Stimulated activated naive CD8-positive, alpha-beta T cell treated with anti-CD3 and anti-CD28 coated beads, Interleukin-15, amount 100 ng/mL, for 72 hours (primary cell): ENCODE measurements around the gene LLCFC1.

Source experiments
- ATAC-seq: fragments of 150-1000 bp; cut with Tn5 transposase; 2 replicates; pipeline ENCODE4 v1.10.0; 2021; ENCODE audit warnings: mild to moderate bottlenecking, moderate library complexity
- DNase-seq, 2 donors: peaks; one replicate each; pipeline ENCODE4 v3.0.0; 2021 to 2022
- H3K27ac Mint-ChIP-seq, 2 donors: one replicate each; pipeline ENCODE4 v1.8.0; 2022; ENCODE audit warnings: mild to moderate bottlenecking in 2 of 2, mixed read lengths in 2 of 2, moderate library complexity in 2 of 2
- H3K27me3 Mint-ChIP-seq: one replicate; pipeline ENCODE4 v1.8.0; 2022; ENCODE audit warnings: mixed read lengths
- H3K4me1 Mint-ChIP-seq: one replicate; pipeline ENCODE4 v1.8.0; 2022; ENCODE audit warnings: mild to moderate bottlenecking, mixed read lengths
- H3K4me3 Mint-ChIP-seq, 2 donors: one replicate each; pipeline ENCODE4 v1.8.0; 2022; ENCODE audit warnings: mild to moderate bottlenecking in 2 of 2, mixed read lengths in 2 of 2, moderate library complexity in 1 of 2
- H3K9me3 Mint-ChIP-seq, 2 donors: one replicate each; pipeline ENCODE4 v1.8.0; 2022; ENCODE audit warnings: mixed read lengths in 2 of 2

Gene LLCFC1

DNA sequence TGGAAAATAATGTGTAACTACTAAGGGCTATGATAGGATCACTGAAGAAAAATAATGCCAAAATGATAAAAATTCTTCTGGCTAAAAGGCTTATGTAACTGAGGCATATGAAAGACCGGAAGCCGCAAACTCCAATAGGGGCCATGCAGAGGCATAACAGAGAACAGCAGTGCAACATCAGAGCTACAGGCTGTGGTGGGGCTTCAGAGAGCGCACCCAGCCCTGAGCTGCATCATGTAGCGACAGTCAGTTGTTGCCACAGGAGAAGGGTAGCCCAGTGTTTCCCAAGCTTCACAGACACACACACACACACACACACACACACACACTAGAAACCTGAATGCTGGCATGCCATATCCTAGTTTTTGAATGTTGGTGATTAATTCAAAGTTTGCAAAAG, 9.3 kb downstream of the LLCFC1 start:
- ATAC-seq, result no peak
- Mint-ChIP-seq H3K27me3 (peaks cover 16% of the 10 kb centered on the region), H3K4me3 (no peak overlapping the region), H3K9me3 (peaks cover 0 to 2% of the 10 kb centered on the region in 2 donors), H3K27ac (no peak overlapping the region), H3K4me1 (no peaks in the 10 kb centered on the region)
- DNase-seq, result no peak

DNA sequence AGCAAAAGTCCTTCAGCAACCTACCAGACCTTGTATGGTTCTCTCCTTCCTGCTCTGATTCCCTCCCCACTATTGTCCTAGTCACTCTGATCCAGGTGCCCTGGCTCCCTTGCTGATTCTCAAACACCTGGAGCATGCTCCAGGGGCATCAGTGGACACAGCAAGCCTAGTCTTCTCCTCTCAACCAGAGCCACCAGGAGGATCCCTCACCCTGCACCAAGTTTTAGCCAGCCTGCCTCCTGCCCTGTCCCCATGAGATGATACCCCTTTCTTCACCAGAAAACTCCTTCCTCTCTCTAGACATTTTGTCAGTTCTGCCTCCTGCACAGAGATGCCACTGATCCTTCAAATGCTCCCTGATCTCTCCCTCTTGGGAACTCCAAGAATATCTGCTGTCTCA, 11.0 kb downstream of the LLCFC1 start:
- Mint-ChIP-seq H3K4me1 (no peaks in the 10 kb centered on the region), H3K27me3 (peaks cover 10% of the 10 kb centered on the region), H3K9me3 (peaks cover 10 to 13% of the 10 kb centered on the region in 2 donors), H3K4me3 (no peak overlapping the region), H3K27ac (no peak overlapping the region)
- ATAC-seq, result no peak
- no peak for DNase-seq

DNA sequence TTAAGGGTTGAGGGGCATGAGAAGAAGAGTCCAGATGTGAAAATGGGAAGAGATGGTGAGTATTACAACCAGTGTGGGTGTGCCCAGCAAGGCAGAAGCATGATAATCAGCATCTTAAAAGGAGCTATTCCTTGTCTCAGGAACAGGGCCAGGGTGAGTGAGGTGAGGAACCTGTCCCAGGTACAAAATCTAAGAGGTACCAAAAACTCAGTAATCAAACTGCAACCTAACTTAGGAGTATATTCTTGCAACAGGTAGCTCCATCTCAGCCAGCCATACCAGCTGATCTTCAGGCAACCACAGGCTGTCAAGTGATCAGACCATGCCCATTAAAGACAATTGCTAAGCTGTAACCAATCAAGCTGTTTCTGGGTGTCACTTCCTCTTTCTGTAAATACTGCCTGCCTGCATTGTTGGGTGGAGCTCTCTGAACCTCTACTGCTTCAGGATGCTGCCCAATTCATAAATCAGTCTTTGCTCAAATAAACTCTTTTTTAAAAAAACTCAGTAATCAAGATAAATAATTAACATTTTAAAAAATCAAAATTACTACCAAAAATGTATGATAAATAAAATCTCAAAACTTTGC, 15.5 kb downstream of the LLCFC1 start:
- Mint-ChIP-seq H3K9me3 (peaks cover 25 to 32% of the 10 kb centered on the region in 2 donors), H3K4me3 (no peak overlapping the region), H3K4me1 (no peaks in the 10 kb centered on the region), H3K27ac (no peak overlapping the region), H3K27me3 (peaks cover 13% of the 10 kb centered on the region)
- no peak for DNase-seq
- no peak for ATAC-seq

DNA sequence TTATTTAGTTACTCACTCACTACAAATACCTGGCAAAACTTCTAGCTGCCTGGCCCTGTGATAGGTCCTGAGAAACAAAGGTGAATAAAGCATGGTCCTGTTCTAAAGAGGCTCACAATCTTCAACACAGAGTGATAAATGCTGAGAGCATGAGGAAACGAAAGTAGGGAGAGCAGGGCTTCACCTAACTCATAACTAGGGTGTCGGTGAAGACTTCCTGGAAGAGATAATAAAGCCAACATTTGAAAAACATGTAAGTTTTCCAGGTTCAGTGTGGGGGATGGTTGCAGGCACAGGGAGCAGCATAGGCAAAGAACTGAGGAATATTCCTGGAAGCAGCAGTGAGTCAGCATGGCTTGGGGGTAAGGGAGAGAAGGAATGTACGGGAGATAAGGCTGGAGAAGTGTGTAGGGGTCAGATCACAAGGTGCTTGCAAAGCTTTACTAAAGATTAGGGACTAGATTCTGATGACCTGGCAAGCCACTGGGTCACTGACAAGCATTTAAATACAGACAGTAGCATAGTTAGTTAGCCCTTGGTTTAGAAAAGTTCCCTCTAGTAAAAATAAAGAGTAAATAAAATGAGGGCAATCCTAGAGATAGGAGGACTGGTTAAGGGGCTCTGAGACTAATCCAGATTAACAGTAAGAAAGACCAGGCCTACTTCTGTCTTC, 17.8 kb downstream of the LLCFC1 start:
- Mint-ChIP-seq H3K4me1 (no peaks in the 10 kb centered on the region), H3K4me3 (no peak overlapping the region), H3K27ac (peak overlapping the region in 1 of 2 donors; percentile 16), H3K27me3 (peaks cover 17% of the 10 kb centered on the region), H3K9me3 (peaks cover 25 to 32% of the 10 kb centered on the region in 2 donors)
- ATAC-seq (no peak), DNase-seq (no peak)

DNA sequence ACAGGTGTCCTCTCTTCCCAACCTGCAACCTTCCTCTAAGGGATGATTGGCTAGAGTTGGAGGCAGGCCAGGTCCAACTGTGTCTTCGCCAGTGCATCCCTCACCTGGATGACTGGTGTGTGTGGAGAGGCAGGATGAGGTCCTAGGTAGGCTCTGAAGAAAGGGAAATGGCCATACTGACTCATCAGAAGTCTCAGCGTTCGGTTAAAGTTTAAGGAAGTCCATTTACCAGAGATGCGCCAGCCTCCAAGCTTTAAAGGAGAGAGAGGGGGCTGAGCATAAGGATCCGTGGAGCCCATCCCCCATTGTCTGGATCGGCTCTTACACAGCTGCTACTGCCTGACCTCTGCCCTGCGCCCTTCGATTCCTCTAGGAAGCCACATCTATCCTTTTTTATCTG, 18.4 kb downstream of the LLCFC1 start:
- ATAC-seq (no peak), DNase-seq (no peak)
- Mint-ChIP-seq H3K4me3 (no peak overlapping the region), H3K9me3 (peaks cover 25 to 32% of the 10 kb centered on the region in 2 donors), H3K27ac (no peak overlapping the region), H3K27me3 (peaks cover 17% of the 10 kb centered on the region), H3K4me1 (no peaks in the 10 kb centered on the region)

DNA sequence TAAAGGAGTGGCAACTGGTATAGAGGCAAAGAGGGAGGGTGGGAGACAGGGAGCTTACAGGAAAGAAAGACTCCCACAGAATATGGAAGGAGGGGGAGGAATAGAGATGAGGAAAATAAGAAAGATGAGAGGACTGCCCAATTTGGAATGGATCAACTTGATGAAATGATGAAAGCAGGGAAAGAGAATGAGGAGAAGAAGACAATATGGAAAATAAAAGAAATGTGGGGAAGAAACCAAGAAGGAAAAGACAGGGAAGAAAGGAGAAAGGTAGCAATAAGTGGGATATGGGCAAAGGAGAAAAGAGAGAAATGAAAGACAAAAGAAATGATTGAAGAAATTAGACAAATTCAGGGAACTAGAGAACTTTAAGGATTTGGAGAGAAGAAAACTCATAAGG, 19.9 kb downstream of the LLCFC1 start:
- ATAC-seq, result no peak
- Mint-ChIP-seq H3K4me1 (no peaks in the 10 kb centered on the region), H3K4me3 (no peak overlapping the region), H3K27ac (no peak overlapping the region), H3K9me3 (peaks cover 19 to 23% of the 10 kb centered on the region in 2 donors), H3K27me3 (peaks cover 17% of the 10 kb centered on the region)
- DNase-seq, result no peak

DNA sequence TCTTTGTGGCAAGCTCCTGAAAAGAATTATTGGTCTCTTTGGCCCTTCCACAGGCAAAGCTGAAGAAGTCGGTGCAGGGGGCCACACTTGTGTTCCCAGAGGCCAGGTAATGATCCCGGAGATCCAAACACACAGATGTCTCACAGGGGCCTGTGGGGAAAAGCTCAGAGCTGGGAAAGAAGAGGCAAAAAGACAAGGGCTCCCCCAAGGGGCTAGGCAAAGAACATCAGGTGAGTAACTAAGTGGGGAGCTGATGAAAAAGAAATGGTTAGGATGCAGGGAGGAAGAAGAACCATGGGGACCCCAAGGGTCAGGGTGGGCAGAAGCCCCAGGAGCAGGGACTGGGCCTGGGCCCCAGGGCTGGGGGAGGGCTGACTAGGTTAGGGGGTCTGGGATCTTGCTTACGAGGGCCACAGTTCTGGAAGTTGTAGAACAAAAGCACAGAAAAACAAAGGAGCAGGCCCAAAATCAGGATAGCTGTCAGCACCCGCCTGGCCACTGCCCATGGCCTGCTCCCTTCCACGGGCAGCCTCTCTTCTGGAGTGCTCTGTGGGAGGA, 21.8 kb downstream of the LLCFC1 start:
- peaks cover 8 to 11% of the 10 kb centered on the region in 2 donors for H3K9me3 Mint-ChIP-seq
- peak overlapping the region; percentile 19 to 49 for H3K27ac Mint-ChIP-seq
- no peak for DNase-seq
- no peaks in the 10 kb centered on the region for H3K4me1 Mint-ChIP-seq
- ATAC-seq, result peak; percentile 28
- H3K27me3 Mint-ChIP-seq, result peaks cover 17% of the 10 kb centered on the region
- no peak overlapping the region for H3K4me3 Mint-ChIP-seq

DNA sequence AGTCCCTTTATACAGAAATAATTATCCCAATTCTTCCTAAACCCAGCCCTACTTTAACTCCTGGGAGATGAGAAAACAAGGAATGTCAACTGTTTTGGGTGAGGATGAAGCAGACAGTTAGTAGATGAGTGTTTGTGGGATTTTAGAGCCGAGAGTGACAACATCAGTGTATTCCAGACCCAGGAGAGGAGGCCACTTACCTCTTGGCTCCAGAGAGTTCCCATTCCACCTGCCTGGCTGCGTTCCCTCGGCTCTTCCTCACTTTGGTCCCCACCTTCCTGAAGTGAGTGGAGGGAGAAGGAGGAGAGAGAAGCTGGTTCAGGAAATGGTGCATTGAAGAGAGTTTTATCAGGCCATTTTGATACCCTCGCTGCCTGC, 22.3 kb downstream of the LLCFC1 start:
- H3K27me3 Mint-ChIP-seq, result peaks cover 17% of the 10 kb centered on the region
- no peaks in the 10 kb centered on the region for H3K4me1 Mint-ChIP-seq
- H3K9me3 Mint-ChIP-seq, result peaks cover 3 to 6% of the 10 kb centered on the region in 2 donors
- DNase-seq, result no peak
- H3K4me3 Mint-ChIP-seq, result no peak overlapping the region
- no peak for ATAC-seq
- H3K27ac Mint-ChIP-seq, result no peak overlapping the region

DNA sequence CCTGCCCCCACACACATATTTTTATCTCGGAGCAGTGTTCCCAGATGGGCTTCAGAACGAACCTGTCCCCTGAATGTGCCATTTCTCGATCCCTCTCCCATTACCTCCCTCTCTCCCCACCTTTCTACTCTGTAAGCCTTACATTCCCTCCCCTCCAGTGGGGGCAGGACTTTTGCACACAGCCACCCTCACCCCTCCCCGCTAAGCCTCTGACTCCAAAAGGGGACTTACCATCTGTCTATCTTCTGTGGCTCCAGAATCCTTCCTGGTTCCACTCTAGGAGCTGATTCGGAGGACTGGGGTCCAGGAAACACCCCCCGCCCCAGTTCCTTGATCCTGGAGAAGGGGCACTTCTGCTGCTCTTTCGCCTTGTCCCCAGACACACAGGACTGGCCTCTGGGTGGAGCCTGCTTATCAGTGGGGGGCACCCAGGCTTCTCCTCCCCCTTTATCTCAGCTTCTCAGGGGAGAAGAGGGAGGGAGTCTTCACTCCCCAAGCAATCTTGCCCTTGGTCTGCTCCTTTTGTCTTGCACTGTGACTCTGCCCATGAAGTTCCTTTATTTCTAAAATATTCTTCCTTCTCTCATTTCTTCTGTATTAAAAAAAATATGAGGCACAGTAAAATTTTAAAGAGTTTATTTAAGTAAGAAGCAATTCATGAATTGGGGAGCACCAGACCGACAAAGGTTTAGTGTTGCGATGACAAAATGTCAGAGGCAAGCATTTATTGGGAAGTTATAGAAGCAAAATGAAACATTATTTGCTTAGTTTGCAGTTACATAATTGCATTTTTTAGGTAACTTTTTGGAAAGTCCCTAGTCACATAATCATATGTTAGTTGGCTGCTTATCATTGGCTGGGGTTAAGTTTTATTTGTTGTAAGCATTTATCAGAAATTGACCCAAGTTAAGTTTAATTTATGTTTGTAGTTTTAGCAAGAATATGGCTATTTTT, 23.0 kb downstream of the LLCFC1 start, which contains the start of gene KEL:
KEL (minus strand) TSS at position 391 of the 954 bp plus-strand sequence; CDS start at position 234, 157 bp downstream.
- no peak for ATAC-seq
- peak within 1 kb of the TSS in 1 of 2 donors; percentile 19 for H3K27ac Mint-ChIP-seq
- peaks cover 17% of the 10 kb centered on the region for H3K27me3 Mint-ChIP-seq
- no peaks in the 10 kb centered on the region for H3K9me3 Mint-ChIP-seq
- H3K4me1 Mint-ChIP-seq, result no peaks in the 10 kb centered on the region
- no peak for DNase-seq
- no peak within 1 kb of the TSS for H3K4me3 Mint-ChIP-seq

DNA sequence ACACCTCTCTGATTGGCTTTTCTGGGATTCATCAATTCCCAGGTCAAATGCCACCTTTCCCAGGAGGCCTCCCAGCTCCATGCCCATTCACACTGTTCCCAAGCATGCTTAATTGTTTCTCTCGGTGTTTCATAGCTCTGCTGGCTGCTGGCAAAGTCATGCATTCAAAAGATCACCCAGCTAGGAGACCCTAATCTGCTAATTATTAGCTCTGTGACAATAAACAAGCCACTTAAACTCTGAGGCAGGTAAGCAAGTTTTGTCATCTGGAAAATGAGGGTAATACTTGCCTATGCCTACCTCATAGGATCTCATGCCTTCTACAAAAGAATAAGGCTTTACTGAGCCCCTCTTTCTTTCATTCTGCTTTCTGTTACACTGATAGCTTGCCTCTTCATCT, 23.7 kb downstream of the LLCFC1 start:
- H3K27ac Mint-ChIP-seq, result no peak overlapping the region
- H3K9me3 Mint-ChIP-seq, result no peaks in the 10 kb centered on the region
- H3K4me1 Mint-ChIP-seq, result no peaks in the 10 kb centered on the region
- no peak for ATAC-seq
- DNase-seq, result no peak
- no peak overlapping the region for H3K4me3 Mint-ChIP-seq
- H3K27me3 Mint-ChIP-seq, result peaks cover 23% of the 10 kb centered on the region

DNA sequence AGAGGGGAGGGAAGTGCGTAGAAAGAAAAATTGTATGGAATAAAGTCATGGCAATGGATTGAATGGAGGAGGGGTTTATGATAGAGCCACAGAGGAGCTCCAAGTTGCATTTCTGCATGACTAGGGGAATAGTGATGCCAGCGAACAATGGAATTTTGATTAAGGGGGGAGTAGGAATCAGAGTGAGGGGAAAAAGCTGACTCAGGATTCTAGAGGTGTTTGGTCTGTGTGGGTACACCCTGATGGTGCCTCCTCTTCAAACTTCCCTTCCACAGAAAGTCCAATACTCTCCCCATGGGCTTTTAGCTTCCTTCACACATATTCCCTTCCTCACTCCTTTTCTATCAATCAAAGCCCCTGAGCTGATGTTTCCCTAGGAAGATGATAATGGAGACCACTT, 24.7 kb downstream of the LLCFC1 start:
- DNase-seq, result no peak
- H3K4me1 Mint-ChIP-seq, result no peaks in the 10 kb centered on the region
- H3K27ac Mint-ChIP-seq, result no peak overlapping the region
- peaks cover 33% of the 10 kb centered on the region for H3K27me3 Mint-ChIP-seq
- ATAC-seq, result no peak
- no peaks in the 10 kb centered on the region for H3K9me3 Mint-ChIP-seq
- no peak overlapping the region for H3K4me3 Mint-ChIP-seq

DNA sequence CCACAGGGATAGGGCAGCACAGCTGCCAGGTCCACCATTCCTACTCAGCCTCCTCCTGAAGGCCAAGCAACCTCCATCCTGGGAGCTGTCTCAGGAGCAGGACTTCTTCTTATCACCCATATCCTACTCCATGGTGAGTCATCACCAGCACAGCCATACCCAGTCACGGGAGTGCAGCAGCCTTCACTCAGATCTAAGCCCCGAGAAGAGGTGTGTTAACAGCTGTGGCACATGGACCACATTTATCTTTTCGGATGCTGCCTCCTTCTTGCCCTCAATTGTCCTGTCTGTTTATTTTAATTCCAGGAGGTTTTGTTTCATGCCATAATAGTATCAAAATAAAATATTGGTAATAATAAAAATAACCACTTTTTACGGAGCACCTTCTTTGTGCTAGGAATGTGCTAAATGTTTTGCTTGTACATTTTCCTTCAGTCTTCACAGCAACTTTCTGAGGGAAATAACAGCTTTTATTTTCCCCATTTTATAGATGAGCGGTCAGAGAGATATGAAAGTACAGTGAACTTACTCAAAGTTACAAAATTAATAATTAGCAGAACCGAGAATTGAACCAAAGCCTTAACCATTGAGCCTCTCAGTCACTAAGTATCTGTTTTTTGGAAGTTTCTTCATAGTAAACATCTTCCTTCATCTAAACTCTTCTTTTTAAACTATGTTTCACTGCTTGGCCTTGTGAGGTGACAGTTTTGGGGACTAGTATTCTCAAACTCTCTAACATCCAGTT, 25.4 kb downstream of the LLCFC1 start:
- Mint-ChIP-seq H3K4me3 (no peak overlapping the region), H3K27me3 (peaks cover 37% of the 10 kb centered on the region), H3K4me1 (no peaks in the 10 kb centered on the region), H3K9me3 (no peaks in the 10 kb centered on the region), H3K27ac (no peak overlapping the region)
- no peak for ATAC-seq
- no peak for DNase-seq

DNA sequence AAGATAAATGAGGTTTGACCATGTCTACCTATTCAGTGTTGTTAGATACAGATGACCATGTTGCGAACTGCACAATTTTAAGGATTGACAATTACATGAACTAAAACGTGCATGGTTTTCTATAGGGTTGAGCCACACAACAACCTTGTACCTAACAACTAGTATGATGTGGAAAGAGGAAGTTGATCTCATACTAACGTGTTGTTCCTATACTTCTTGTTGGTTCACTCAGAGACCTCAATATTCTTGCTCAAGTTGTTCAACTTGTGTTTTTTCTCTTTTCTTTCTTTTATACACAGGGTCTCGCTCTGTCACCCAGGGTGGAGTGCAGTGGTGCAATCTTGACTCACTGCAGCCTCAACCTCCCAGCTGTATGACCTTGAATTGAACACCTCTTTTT, 28.9 kb downstream of the LLCFC1 start:
- no peak for ATAC-seq
- Mint-ChIP-seq H3K4me1 (no peaks in the 10 kb centered on the region), H3K27me3 (peaks cover 47% of the 10 kb centered on the region), H3K4me3 (no peak overlapping the region), H3K9me3 (no peaks in the 10 kb centered on the region), H3K27ac (no peak overlapping the region)
- DNase-seq, result no peak

DNA sequence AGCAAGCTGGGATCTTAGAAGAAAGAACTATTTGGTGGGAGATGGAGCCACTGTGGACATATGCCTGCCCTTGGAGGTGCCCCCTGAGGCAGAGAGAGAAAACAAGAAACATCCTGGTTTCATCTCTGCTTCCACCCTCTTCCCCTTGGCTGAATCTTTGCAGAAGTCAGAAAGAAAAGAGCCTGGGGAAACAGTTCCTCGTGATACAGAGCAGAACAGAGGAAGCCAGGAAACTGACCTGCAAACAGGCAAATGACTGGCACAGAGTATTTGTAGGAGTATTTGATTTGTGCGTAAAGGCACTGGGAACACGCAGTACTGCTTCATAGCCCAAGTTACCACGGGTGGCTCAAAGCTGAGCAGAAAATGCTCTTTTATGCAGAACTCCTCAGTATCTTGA, 29.9 kb downstream of the LLCFC1 start:
- no peak overlapping the region for H3K4me3 Mint-ChIP-seq
- no peaks in the 10 kb centered on the region for H3K9me3 Mint-ChIP-seq
- no peaks in the 10 kb centered on the region for H3K4me1 Mint-ChIP-seq
- no peak for ATAC-seq
- H3K27me3 Mint-ChIP-seq, result peaks cover 47% of the 10 kb centered on the region
- no peak for DNase-seq
- H3K27ac Mint-ChIP-seq, result no peak overlapping the region

DNA sequence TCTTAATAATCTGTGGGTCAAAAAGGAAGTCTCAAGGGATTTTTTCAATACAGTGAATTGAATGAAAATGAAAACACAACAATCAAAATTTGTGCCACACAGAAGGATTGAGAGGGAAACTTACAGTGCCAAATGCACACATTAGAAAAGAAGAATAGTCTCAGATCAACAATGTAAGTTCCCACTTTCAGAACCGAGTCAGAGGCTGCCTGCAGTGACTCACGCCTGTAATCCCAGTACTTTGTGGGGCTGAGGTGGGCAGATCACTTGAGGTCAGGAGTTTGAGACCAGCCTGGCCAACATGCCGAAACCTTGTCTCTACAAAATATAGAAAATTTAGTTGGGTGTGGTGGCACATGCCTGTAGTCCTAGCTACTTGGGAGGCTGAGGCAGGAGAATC, 35.3 kb downstream of the LLCFC1 start:
- H3K4me1 Mint-ChIP-seq, result no peaks in the 10 kb centered on the region
- H3K27ac Mint-ChIP-seq, result no peak overlapping the region
- ATAC-seq (no peak), DNase-seq (no peak)
- peaks cover 24% of the 10 kb centered on the region for H3K27me3 Mint-ChIP-seq
- no peak overlapping the region for H3K4me3 Mint-ChIP-seq
- peaks cover 0 to 16% of the 10 kb centered on the region in 2 donors for H3K9me3 Mint-ChIP-seq
